HG03039 (cell line): ENCODE measurements around the gene RPL18A.
"Not testable (repeated sequence)": the region's sequence is repeated elsewhere in the genome, so short reads cannot be mapped to it uniquely, and the experiment has no call there.

Experiments used
- ATAC-seq: cut with Tn5 transposase; IDR thresholded peaks from one replicate; pipeline ENCODE4 v1.9.1; 2021; ENCODE audit warnings: mild to moderate bottlenecking, moderate library complexity; ENCODE audit not compliant: unreplicated experiment

The RPL18A gene

DNA sequence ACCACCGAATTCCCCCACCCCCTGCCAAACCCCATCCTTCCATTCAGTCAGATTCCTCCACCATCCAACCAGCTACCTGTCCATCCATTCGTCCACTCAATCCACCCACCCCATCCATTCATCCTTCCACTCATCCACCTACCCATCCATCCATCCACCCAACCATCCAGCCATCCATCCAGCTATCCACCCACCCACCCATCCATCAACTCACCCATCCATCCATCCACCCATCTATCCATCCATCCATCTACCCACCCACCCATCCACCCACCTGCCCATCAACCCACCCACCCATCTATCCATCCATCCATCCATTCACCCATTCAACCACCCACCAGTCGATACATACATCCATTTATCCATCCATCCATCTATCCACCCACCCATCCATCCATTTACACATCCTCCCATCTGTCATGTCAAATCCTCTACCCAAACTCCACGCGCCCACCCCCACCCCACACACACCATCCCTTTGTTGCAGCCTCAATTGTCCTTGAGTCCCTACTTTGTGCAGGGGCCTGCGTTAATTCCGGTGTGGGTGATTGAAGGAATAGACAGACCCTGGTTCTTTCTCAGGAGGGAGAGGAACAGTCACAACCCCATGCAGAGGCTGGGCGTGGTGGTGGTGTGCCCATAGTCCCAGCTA is 6.7 kb downstream of the RPL18A start:
- no peak for ATAC-seq

DNA sequence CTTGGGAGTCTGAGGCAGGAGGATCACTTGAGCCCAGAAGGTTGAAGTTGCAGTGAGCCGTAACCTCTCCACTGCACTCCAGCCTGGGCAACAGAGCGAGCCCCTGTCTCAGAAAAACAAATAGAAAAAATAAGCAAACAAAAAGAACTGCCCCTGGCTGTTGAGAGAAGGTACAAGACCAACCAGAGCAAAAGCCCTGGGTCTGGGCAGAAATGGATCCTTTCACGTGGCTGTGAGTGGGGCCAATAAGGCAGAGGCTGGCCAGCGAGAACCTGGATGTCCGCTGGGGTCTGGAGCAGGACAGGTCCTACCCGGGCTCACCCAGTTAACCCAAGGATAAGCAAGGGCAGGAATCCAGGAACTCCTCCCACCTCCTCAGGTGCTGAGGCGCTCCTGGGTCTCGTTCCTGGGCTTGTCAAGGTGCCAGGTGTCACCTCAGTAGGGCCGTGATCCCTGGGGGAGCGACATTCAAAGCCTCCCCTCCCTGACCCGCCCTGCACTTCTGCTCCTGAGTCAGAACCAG is 7.3 kb downstream of the RPL18A start:
- no peak for ATAC-seq

GRCh38 chr19:17868669-17869068 is 9.0 kb downstream of the RPL18A start:
- ATAC-seq, result no peak

DNA sequence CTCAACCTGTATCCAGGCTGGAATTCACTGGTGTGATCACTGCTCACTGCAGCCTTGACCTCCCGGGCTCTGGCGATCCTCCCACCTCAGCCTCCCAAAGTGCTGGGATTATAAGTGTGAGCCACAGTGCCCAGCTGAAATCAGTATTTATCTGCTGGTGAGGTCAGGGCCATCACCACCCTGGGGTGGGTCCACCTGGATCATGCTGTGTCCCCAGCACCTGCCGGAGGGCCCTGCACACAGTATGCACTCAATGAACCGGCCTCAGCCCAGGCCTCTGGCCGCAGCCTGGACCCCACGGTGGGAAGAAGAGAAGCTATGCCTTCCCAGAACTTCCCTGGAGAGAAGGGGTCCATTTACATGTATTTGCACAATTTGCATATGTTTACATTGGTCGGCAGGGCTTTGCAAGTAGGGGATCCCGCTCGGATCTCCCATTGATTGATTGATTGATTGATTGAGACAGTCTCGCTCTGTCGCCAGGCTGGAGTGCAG is 9.5 kb downstream of the RPL18A start:
- no peak for ATAC-seq

GRCh38 chr19:17871032-17871877 is 11.5 kb downstream of the RPL18A start:
- ATAC-seq, result no peak

DNA sequence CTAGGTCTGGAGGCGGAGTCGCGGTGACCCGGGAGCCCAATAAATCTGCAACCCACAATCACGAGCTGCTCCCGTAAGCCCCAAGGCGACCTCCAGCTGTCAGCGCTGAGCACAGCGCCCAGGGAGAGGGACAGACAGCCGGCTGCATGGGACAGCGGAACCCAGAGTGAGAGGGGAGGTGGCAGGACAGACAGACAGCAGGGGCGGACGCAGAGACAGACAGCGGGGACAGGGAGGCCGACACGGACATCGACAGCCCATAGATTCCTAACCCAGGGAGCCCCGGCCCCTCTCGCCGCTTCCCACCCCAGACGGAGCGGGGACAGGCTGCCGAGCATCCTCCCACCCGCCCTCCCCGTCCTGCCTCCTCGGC is 12.2 kb downstream of the RPL18A start, which contains the start of gene SLC5A5:
Gene SLC5A5 (plus strand): TSS at position 68 of the 373 bp plus-strand sequence. CDS start 375 bp downstream, outside the sequence.
- ATAC-seq, result no peak

DNA sequence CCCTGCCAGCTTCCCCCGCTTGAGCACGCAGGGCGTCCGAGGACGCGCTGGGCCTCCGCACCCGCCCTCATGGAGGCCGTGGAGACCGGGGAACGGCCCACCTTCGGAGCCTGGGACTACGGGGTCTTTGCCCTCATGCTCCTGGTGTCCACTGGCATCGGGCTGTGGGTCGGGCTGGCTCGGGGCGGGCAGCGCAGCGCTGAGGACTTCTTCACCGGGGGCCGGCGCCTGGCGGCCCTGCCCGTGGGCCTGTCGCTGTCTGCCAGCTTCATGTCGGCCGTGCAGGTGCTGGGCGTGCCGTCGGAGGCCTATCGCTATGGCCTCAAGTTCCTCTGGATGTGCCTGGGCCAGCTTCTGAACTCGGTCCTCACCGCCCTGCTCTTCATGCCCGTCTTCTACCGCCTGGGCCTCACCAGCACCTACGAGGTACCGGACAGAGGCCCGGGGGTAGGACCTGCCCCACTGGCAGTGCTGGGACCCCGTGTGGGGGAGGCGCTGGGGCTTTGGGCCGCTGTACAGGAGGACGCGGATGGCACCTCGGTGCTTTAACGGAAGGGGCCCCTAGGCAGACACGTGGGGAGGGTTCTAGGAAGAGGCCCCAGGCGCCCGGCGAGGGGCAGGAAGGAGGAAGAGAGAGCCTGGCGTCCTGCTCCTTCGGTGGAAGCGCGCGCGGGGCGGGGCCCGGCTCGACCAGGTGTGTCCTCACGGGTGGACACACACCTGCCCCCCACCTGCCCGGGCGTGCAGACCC is 12.7 kb downstream of the RPL18A start:
- no peak for ATAC-seq

- ATAC-seq, result no peak
These were observed 14.4 kb downstream of the RPL18A start for GRCh38 chr19:17873786-17874757.

DNA sequence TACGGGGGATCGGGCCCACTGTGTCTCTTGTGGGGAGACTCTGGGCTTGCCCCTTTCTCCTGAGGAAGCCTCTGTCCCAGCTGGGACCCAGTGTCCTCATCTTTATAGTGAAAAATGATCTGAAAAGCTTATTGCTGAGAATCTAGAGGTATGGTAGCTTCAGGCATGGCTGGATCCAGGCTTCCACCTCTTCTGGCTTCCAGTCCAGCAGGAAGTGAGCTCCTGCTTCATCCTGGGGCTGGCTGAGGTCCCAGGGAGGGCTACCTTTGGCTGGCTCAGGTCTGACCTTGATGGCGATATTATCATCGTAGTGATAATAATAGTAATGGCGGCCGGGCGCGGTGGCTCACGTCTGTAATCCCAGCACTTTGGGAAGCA is 15.0 kb downstream of the RPL18A start:
- no peak for ATAC-seq

- ATAC-seq, result no peak
These were observed 18.0 kb downstream of the RPL18A start for GRCh38 chr19:17877696-17878095.

DNA sequence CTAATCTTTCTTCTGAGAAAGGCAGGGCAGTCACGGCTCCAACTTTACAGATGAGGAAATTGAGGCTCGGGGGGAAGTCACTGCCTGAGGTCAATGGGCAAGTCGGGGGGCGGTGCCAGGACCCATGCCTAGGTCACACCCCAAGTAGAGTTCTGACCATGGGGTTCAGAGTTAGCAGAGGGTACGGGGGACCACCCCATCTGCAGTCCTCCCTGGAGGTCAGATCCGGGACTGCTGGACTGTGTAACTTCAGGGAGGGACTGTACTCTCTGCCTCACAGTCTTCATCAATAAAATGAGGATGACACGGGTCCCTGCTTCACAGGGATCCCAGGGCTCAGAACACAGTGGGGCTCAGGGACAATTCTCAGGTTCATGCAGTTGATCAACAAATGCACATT is 19.8 kb downstream of the RPL18A start:
- no peak for ATAC-seq

DNA sequence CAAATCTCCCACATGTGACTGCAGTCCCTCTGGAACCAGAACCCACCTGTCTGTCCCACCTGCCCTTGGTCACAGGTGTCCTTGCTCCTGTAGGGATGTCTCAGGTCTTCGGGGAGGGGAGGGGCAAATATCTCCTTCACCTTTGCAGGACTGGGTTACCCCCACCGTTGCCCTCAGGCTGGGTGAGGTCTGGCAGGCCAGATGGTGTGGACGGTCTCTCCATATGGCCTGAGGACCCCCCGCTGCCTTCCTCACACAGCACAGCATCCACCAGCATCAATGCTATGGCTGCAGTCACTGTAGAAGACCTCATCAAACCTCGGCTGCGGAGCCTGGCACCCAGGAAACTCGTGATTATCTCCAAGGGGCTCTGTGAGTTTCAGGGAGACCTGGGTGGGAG is 22.0 kb downstream of the RPL18A start:
- ATAC-seq, result no peak

GRCh38 chr19:17883627-17884410 is 24.1 kb downstream of the RPL18A start:
- ATAC-seq, result no peak

DNA sequence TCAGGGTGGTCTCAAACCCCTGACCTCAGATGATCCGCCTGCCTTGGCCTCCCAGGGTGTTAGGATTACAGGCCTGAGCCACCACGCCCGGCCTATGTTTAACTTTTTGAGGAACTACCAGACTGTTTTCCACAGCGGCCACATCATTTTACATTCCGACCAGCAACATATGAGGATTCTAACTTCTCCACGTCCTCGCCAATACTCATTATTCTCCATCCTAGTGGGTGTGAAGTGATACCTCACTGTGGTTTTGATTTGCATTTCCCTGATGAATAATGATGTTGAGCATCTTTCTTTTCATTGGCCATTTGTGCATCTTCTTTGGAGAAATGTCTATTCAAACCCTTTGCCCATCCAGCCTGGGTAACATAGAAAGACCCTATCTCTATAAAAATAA is 26.8 kb downstream of the RPL18A start:
- no peak for ATAC-seq

DNA sequence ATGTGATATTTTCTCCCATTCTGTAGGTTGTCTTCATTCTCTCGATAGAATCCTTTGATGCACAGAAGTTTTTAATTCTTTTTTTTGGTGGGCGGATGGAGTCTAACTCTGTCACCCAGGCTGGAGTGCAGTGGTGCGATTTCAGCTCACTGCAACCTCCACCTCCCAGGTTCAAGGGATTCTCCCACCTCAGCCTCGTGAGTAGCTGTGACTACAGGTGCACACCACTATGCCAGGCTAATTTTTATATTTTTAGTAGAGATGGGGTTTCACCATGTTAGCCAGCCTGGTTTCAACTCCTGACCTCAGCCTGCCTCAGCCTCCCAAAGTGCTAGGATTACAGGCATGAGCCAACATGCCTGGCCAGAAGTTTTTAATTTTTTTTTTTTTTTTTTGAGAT is 27.5 kb downstream of the RPL18A start:
- ATAC-seq, result not testable (repeated sequence)

DNA sequence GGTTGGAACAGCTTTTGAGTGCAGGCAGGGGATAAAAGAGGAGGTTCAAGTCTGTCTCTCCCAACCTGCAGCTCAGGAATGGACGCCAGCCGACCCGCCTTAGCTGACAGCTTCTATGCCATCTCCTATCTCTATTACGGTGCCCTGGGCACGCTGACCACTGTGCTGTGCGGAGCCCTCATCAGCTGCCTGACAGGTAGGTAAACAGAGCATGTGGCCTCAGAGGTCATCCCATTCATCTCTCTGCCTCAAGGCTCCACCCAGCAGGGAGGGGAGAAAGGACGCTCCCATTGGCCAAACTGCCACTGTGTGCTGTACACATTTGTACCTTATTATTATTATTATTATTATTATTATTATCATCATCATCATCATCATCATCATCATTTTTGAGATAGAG is 28.6 kb downstream of the RPL18A start:
- no peak for ATAC-seq

- no peak for ATAC-seq
These were observed 30.0 kb downstream of the RPL18A start for GRCh38 chr19:17889609-17890214.

DNA sequence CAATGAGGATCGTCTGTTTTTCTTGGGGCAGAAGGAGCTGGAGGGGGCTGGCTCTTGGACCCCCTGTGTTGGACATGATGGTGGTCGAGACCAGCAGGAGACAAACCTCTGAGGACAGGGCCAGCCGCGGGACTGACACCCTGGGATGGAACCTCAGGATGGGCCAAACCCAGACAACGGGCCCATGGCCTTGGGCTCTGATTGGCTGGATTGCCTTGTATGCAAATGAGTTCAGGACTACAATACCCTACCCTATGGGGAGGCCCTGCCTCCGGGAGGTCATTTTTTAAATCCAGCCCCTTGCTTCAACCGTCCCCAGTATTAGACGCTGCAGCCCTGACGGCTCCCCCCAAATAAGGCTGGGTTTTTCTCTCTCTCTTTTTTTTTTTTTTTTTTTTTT is 34.1 kb downstream of the RPL18A start:
- no peak for ATAC-seq

DNA sequence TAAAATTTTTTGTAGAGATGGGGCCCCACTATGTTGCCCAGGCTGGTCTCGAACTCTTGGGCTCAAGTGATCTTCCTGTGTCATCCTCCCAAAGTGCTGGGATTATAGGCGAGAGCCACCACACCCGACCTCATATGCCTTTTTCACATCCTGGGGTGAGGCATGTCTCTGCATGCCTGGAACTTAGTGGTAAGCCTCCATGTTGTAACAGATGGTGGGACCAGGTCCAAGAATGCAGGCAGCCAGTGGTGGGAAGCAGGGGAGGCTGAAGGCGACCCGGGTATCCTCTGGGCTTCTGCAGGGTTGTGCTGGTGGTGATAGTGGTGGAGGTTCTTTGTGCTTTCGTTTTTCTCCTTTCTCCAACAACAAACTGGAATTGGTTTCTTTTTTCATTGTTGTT is 43.0 kb downstream of the RPL18A start:
- no peak for ATAC-seq
